ENCODE measurements around the gene ECE1.
"Not testable (repeated sequence)": the region's sequence is repeated elsewhere in the genome, so short reads cannot be mapped to it uniquely, and the experiment has no call there.

DNA sequence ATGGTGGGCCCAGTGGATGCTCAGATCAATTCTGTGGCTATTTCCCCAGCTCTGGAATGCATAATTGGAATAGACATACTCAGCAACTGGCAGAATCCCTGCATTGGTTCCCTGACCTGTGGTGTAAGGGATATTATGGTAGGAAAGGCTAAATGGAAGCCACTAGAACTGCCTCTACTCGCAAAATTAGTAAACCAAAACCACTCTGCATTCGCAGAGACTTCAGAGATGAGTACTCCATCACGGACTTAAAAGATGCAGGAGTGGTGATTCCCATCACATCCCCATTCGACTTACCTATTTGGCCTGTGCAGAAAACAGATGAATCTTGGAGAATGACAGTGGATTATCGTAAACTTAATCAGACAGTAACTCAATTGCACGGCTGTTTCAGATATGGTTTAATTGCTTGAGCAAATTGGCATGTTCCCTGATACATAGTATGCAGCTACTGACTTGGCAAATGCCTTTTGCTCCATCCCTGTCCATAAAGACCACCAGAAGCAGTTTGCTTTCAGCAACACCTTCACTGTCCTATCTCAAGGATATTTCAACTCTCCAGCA, 82.0 kb downstream of the ECE1 start:
- not testable (repeated sequence) for TF ChIP-seq CTCF, POLR2A (IDR thresholded peaks at IDR 0.05)
